ENCODE results near the gene ARHGAP24. TPM values are rescaled to one million over a fixed set of nuclear protein-coding genes. Genes with fewer than 3 reads are reported as not detected.

ARHGAP24 gene
- total RNA-seq, 1 experiment from 2014 or later: 1.3 TPM

DNA sequence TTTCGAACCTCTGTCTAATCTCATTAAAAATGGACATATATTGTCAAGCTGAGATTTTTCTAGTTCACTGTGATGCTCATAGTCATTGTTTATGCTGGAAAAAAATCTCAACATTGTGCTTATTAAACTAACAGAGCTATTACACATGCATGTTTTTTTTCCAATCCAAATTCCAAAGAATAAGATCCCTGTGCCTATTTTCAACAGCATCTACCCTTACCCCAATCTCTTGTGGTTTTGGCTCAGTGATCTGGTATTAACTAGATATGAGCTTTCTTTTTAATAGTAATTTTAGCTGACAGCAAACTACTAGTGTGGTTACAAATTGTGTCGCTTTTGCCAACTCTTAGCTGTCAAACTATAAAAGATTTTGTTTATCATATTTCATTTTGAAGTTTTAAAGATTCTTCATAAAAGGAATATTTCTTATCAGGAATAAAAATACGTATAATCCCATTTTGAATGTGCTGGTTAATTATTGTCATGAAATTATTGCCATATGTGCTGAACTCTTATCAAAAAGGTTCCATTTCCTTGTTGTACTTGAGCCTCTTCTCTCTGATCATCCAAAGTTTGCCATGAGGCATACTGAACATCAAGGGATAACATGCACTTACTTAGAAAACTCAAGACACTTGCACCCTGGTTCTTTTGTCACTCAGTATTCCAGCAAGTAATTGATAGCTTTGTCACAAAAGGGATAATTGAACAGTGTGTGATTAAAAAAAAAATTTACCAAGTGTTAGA lies 241.2 kb downstream of the ARHGAP24 start:
- ChIA-PET POLR2A (no interaction called here), RAD21 (ENCODE audit: low non-redundant PET in 1 of 2, low total read pairs in 2 of 2, uncharacterized antibody in 2 of 2, unreplicated experiment in 2 of 2) (no interaction called here), CTCF (no interaction called here)
- TF ChIP-seq CEBPB (IDR thresholded peaks at IDR 0.05; ENCODE audit: low read depth): no peak
- no peak for TF ChIP-seq SP1 (IDR thresholded peaks at IDR 0.05; ENCODE audit: low read depth)
- TF ChIP-seq CBX3 (IDR thresholded peaks at IDR 0.05; ENCODE audit: low read depth): no peak
- no peak for TF ChIP-seq JUND (IDR thresholded peaks at IDR 0.05)
- TF ChIP-seq FOSL1 (IDR thresholded peaks at IDR 0.05; ENCODE audit: low read depth): no peak
- TF ChIP-seq, protein P1, sequence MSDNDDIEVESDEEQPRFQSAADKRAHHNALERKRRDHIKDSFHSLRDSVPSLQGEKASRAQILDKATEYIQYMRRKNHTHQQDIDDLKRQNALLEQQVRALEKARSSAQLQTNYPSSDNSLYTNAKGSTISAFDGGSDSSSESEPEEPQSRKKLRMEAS (IDR thresholded peaks at IDR 0.05): no peak
- no peak for TF ChIP-seq EZH2 (IDR thresholded peaks at IDR 0.05)
- TF ChIP-seq RAD21 (IDR thresholded peaks at IDR 0.05; ENCODE audit: low read depth): no peak
- no peak for TF ChIP-seq SIN3A (IDR thresholded peaks at IDR 0.05; ENCODE audit: low read depth)
- no peak for ATAC-seq
- Histone ChIP-seq H2AFZ (ENCODE audit: low read depth, low read length, poor library complexity, severe bottlenecking) (no peak overlapping the region), H3K36me3 (ENCODE audit: control insufficient read depth in 1 of 2, insufficient read depth in 2 of 2, low read length in 2 of 2) (no peaks in the 10 kb centered on the region), H3K27me3 (ENCODE audit: insufficient read depth, low read length) (no peaks in the 10 kb centered on the region), H3K27ac (ENCODE audit: low read depth, low read length) (no peak overlapping the region), H3K9ac (ENCODE audit: low read length) (no peak overlapping the region), H3K9me3 (ENCODE audit: control insufficient read depth in 1 of 2, insufficient read depth in 1 of 2, low read depth in 1 of 2, low read length in 2 of 2) (no peaks in the 10 kb centered on the region), H3K4me1 (ENCODE audit: control insufficient read depth in 1 of 2, insufficient read depth in 2 of 2, low read length in 2 of 2) (peaks cover 0 to 7% of the 10 kb centered on the region in 2 experiments; a peak in 2 of 4 replicates), H3K79me2 (ENCODE audit: insufficient read depth, low read length) (no peaks in the 10 kb centered on the region), H3K4me2 (ENCODE audit: low read length) (no peak overlapping the region), H3K4me3 (replicated peaks in 1 of 2; ENCODE audit: low read depth in 1 of 2, low read length in 2 of 2) (no peak overlapping the region), H3K9me2 (ENCODE audit: insufficient read depth) (no peaks in the 10 kb centered on the region), H4K20me1 (ENCODE audit: insufficient read depth) (no peaks in the 10 kb centered on the region)
- no peak for DNase-seq (ENCODE audit: low read depth, low spot score)
- no TSS peak for BruUV-seq (replicated peaks)
- intact Hi-C loops (cut with micrococcal nuclease): no loop called here

DNA sequence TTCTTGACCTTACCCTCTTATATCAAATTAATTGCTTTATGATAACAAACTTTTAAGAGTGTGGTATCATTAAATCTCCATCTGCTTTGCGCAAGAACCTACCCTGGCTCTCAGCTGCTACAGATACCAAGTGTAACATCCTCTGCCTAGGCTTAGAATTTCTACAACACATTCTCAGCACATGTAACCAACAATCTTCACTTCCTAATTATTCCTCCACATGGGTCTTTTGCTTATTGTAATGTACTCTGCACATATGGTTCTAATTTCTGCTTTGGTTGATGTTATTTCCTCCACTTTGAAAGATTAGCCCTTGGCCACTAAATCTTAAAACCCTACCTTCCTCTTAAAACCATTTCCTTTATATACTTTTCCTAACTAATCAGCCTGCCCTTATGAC lies 242.4 kb downstream of the ARHGAP24 start:
- Histone ChIP-seq H3K9ac (ENCODE audit: low read length) (no peak overlapping the region), H3K4me2 (ENCODE audit: low read length) (no peak overlapping the region), H3K27ac (ENCODE audit: low read depth, low read length) (no peak overlapping the region), H3K79me2 (ENCODE audit: insufficient read depth, low read length) (no peaks in the 10 kb centered on the region), H3K27me3 (ENCODE audit: insufficient read depth, low read length) (no peaks in the 10 kb centered on the region), H3K9me2 (ENCODE audit: insufficient read depth) (no peaks in the 10 kb centered on the region), H3K9me3 (ENCODE audit: control insufficient read depth in 1 of 2, insufficient read depth in 1 of 2, low read depth in 1 of 2, low read length in 2 of 2) (no peaks in the 10 kb centered on the region), H3K4me1 (ENCODE audit: control insufficient read depth in 1 of 2, insufficient read depth in 2 of 2, low read length in 2 of 2) (peaks cover 0 to 7% of the 10 kb centered on the region in 2 experiments; a peak in 2 of 4 replicates), H4K20me1 (ENCODE audit: insufficient read depth) (no peaks in the 10 kb centered on the region), H3K36me3 (ENCODE audit: control insufficient read depth in 1 of 2, insufficient read depth in 2 of 2, low read length in 2 of 2) (no peaks in the 10 kb centered on the region), H2AFZ (ENCODE audit: low read depth, low read length, poor library complexity, severe bottlenecking) (no peak overlapping the region), H3K4me3 (replicated peaks in 1 of 2; ENCODE audit: low read depth in 1 of 2, low read length in 2 of 2) (no peak overlapping the region)
- no TSS peak for BruUV-seq (replicated peaks)
- no peak for ATAC-seq
- ChIA-PET CTCF (no interaction called here), RAD21 (ENCODE audit: low non-redundant PET in 1 of 2, low total read pairs in 2 of 2, uncharacterized antibody in 2 of 2, unreplicated experiment in 2 of 2) (no interaction called here), POLR2A (no interaction called here)
- intact Hi-C loops (cut with micrococcal nuclease): no loop called here
- DNase-seq (ENCODE audit: low read depth, low spot score): no peak
- TF ChIP-seq, protein P1 (IDR thresholded peaks at IDR 0.05): no peak
- TF ChIP-seq RAD21 (IDR thresholded peaks at IDR 0.05; ENCODE audit: low read depth) (no peak), ZNF274 (IDR thresholded peaks at IDR 0.05; ENCODE audit: low read depth, low read length) (no peak), SRF (IDR thresholded peaks at IDR 0.05; ENCODE audit: low read depth) (no peak), SIN3A (IDR thresholded peaks at IDR 0.05; ENCODE audit: low read depth) (no peak), JUND (IDR thresholded peaks at IDR 0.05) (no peak), CBX3 (IDR thresholded peaks at IDR 0.05; ENCODE audit: low read depth) (no peak), EGR1 (IDR thresholded peaks at IDR 0.05; ENCODE audit: low read depth) (no peak), TCF7L2 (IDR thresholded peaks at IDR 0.05; ENCODE audit: borderline replicate concordance, extremely low read depth, insufficient read depth, insufficient read length) (no peak), ZFX (IDR thresholded peaks at IDR 0.05) (no peak)
- TF ChIP-seq, protein P2, sequence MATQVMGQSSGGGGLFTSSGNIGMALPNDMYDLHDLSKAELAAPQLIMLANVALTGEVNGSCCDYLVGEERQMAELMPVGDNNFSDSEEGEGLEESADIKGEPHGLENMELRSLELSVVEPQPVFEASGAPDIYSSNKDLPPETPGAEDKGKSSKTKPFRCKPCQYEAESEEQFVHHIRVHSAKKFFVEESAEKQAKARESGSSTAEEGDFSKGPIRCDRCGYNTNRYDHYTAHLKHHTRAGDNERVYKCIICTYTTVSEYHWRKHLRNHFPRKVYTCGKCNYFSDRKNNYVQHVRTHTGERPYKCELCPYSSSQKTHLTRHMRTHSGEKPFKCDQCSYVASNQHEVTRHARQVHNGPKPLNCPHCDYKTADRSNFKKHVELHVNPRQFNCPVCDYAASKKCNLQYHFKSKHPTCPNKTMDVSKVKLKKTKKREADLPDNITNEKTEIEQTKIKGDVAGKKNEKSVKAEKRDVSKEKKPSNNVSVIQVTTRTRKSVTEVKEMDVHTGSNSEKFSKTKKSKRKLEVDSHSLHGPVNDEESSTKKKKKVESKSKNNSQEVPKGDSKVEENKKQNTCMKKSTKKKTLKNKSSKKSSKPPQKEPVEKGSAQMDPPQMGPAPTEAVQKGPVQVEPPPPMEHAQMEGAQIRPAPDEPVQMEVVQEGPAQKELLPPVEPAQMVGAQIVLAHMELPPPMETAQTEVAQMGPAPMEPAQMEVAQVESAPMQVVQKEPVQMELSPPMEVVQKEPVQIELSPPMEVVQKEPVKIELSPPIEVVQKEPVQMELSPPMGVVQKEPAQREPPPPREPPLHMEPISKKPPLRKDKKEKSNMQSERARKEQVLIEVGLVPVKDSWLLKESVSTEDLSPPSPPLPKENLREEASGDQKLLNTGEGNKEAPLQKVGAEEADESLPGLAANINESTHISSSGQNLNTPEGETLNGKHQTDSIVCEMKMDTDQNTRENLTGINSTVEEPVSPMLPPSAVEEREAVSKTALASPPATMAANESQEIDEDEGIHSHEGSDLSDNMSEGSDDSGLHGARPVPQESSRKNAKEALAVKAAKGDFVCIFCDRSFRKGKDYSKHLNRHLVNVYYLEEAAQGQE (IDR thresholded peaks at IDR 0.05; ENCODE audit: low read depth): no peak
